ENCODE measurements around the gene COL4A6.

- TF ChIP-seq CTCF (IDR thresholded peaks at IDR 0.05) (no peak), POLR2AphosphoS5 (IDR thresholded peaks at IDR 0.05) (no peak), POLR2A (IDR thresholded peaks at IDR 0.05) (no peak)
Observed at GRCh38 chrX:108223585-108223984, 214.6 kb downstream of the COL4A6 start.

Measured in breast epithelium (tissue), 3 donors.